ENCODE data around the gene NOL3.

DNA sequence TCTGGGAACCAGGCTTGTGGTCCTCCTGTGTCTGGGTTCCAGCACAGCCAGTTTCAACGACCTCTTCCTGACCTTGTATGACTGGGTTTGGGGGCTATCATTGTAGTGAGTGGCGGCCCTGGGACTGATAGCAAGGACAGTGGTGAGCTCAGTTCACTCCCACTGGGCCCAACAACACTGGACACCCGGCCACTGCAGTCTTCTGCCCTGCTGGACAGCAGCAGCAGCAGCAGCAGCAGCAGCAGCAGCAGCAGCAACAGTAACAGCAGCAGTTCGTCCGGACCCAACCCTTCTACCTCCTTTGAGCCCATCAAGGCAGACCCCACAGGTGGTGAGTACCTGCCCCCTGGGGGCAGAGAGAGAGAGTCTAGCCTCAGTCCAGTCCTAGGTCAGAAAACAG lies 25.3 kb downstream of the NOL3 start:
- TF ChIP-seq, protein P1, sequence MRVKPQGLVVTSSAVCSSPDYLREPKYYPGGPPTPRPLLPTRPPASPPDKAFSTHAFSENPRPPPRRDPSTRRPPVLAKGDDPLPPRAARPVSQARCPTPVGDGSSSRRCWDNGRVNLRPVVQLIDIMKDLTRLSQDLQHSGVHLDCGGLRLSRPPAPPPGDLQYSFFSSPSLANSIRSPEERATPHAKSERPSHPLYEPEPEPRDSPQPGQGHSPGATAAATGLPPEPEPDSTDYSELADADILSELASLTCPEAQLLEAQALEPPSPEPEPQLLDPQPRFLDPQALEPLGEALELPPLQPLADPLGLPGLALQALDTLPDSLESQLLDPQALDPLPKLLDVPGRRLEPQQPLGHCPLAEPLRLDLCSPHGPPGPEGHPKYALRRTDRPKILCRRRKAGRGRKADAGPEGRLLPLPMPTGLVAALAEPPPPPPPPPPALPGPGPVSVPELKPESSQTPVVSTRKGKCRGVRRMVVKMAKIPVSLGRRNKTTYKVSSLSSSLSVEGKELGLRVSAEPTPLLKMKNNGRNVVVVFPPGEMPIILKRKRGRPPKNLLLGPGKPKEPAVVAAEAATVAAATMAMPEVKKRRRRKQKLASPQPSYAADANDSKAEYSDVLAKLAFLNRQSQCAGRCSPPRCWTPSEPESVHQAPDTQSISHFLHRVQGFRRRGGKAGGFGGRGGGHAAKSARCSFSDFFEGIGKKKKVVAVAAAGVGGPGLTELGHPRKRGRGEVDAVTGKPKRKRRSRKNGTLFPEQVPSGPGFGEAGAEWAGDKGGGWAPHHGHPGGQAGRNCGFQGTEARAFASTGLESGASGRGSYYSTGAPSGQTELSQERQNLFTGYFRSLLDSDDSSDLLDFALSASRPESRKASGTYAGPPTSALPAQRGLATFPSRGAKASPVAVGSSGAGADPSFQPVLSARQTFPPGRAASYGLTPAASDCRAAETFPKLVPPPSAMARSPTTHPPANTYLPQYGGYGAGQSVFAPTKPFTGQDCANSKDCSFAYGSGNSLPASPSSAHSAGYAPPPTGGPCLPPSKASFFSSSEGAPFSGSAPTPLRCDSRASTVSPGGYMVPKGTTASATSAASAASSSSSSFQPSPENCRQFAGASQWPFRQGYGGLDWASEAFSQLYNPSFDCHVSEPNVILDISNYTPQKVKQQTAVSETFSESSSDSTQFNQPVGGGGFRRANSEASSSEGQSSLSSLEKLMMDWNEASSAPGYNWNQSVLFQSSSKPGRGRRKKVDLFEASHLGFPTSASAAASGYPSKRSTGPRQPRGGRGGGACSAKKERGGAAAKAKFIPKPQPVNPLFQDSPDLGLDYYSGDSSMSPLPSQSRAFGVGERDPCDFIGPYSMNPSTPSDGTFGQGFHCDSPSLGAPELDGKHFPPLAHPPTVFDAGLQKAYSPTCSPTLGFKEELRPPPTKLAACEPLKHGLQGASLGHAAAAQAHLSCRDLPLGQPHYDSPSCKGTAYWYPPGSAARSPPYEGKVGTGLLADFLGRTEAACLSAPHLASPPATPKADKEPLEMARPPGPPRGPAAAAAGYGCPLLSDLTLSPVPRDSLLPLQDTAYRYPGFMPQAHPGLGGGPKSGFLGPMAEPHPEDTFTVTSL (CRISPR knock-in tag; IDR thresholded peaks at IDR 0.05; ENCODE audit: borderline replicate concordance) = no peak
- TF ChIP-seq RAD21 (CRISPR knock-in tag; IDR thresholded peaks at IDR 0.05) (no peak), ZNF382 (CRISPR knock-in tag; IDR thresholded peaks at IDR 0.05; ENCODE audit: borderline replicate concordance) (no peak), NFE2 (CRISPR knock-in tag; IDR thresholded peaks at IDR 0.05) (no peak), ZNF616 (CRISPR knock-in tag; IDR thresholded peaks at IDR 0.05; ENCODE audit: low read depth) (no peak), SMC3 (IDR thresholded peaks at IDR 0.05; ENCODE audit: low read length) (no peak)
- TF ChIP-seq, protein P2, sequence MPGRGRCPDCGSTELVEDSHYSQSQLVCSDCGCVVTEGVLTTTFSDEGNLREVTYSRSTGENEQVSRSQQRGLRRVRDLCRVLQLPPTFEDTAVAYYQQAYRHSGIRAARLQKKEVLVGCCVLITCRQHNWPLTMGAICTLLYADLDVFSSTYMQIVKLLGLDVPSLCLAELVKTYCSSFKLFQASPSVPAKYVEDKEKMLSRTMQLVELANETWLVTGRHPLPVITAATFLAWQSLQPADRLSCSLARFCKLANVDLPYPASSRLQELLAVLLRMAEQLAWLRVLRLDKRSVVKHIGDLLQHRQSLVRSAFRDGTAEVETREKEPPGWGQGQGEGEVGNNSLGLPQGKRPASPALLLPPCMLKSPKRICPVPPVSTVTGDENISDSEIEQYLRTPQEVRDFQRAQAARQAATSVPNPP (CRISPR knock-in tag; IDR thresholded peaks at IDR 0.05) = no peak
- TF ChIP-seq, protein P3, sequence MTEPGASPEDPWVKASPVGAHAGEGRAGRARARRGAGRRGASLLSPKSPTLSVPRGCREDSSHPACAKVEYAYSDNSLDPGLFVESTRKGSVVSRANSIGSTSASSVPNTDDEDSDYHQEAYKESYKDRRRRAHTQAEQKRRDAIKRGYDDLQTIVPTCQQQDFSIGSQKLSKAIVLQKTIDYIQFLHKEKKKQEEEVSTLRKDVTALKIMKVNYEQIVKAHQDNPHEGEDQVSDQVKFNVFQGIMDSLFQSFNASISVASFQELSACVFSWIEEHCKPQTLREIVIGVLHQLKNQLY (CRISPR knock-in tag; IDR thresholded peaks at IDR 0.05) = no peak
- TF ChIP-seq, protein P4, sequence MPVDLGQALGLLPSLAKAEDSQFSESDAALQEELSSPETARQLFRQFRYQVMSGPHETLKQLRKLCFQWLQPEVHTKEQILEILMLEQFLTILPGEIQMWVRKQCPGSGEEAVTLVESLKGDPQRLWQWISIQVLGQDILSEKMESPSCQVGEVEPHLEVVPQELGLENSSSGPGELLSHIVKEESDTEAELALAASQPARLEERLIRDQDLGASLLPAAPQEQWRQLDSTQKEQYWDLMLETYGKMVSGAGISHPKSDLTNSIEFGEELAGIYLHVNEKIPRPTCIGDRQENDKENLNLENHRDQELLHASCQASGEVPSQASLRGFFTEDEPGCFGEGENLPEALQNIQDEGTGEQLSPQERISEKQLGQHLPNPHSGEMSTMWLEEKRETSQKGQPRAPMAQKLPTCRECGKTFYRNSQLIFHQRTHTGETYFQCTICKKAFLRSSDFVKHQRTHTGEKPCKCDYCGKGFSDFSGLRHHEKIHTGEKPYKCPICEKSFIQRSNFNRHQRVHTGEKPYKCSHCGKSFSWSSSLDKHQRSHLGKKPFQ (CRISPR knock-in tag; IDR thresholded peaks at IDR 0.05; ENCODE audit: insufficient replicate concordance) = no peak
